HepG2 (cell line): ENCODE results near the gene CCDC91. TPM values are rescaled to one million over a fixed set of nuclear protein-coding genes. Genes with fewer than 3 reads are reported as not detected.

Experiments
- ATAC-seq: fragments of 200-7000 bp; cut with Tn5 transposase; 3 replicates; pipeline ENCODE4 v1.9.1; 2020; ENCODE audit warnings: mild to moderate bottlenecking, moderate library complexity
- BruUV-seq: library from RNA; stranded (reverse); fragments of 400-500 nt; replicated peaks from 2 replicates; lab custom pipeline; 2021; lab: Mats Ljungman, UMichigan
- CTCF ChIA-PET: fragments of 300-600 bp; formaldehyde crosslinking; extraction: SDS; loops from one replicate; lab custom pipeline; 2021; ENCODE audit warnings: low total read pairs, inconsistent platforms, low intra/inter-chr PET ratio; lab: Yijun Ruan, JAX
- POLR2A ChIA-PET: fragments of 350-600 bp; sonication (Branson Sonifier 250); formaldehyde crosslinking; loops from one replicate; lab custom pipeline; 2020; ENCODE audit warnings: antibody characterized with exemption, inconsistent platforms; lab: Yijun Ruan, JAX
- DNase-seq: peaks from one replicate; pipeline ENCODE4 v3.0.0-alpha.2; 2015; ENCODE audit warnings: low spot score
- FAIRE-seq: peaks from 3 replicates; lab custom pipeline; 2011; peaks lifted over from hg19 to GRCh38; lab: Jason Lieb, UNC
- H2AFZ ChIP-seq: one replicate; pipeline ENCODE4 v1.6.1; 2011; ENCODE audit warnings: low read length, inconsistent platforms
- H3K27ac ChIP-seq: fragments of 300-600 bp; 3 replicates; pipeline ENCODE4 v1.8.0; 2011; ENCODE audit warnings: mixed run types, mild to moderate bottlenecking, mixed read lengths, low read length, inconsistent platforms; ENCODE audit not compliant: insufficient read depth; ENCODE audit errors: extremely low read length
- H3K27me3 ChIP-seq, 2 experiments: fragments of 200-600 bp in 1 of 2; 2 replicates in 1 of 2; 3 replicates in 1 of 2; pipeline versions ENCODE4 v1.6.0 to v1.8.0; 2011; ENCODE audit warnings: low read length in 2 of 2, mild to moderate bottlenecking in 2 of 2, moderate library complexity in 2 of 2, inconsistent platforms in 1 of 2; ENCODE audit not compliant: insufficient read depth in 2 of 2, control insufficient read depth in 1 of 2
- H3K36me3 ChIP-seq, 2 experiments: fragments of 200-600 bp in 1 of 2; replicated peaks in 1 of 2; 2 replicates in 1 of 2; 3 replicates in 1 of 2; pipeline versions ENCODE4 v1.5.1 to v1.8.0; 2011; ENCODE audit warnings: low read length in 2 of 2, inconsistent platforms in 1 of 2; ENCODE audit not compliant: insufficient read depth in 2 of 2, control insufficient read depth in 1 of 2
- H3K4me1 ChIP-seq: 2 replicates; pipeline ENCODE4 v1.5.1; 2012; ENCODE audit warnings: low read length, inconsistent platforms; ENCODE audit not compliant: insufficient read depth
- H3K4me2 ChIP-seq: 2 replicates; pipeline ENCODE4 v1.6.0; 2011; ENCODE audit warnings: low read depth, low read length, inconsistent platforms
- H3K4me3 ChIP-seq, 3 experiments: fragments of 200-600 bp in 1 of 3; sonication (generic), shearing (Covaris generic) in 1 of 3; replicated peaks in 1 of 3; 2 replicates each; pipeline ENCODE4 v1.5.1; 2011 to 2016; ENCODE audit warnings: low read length in 3 of 3, inconsistent platforms in 2 of 3, low read depth in 2 of 3, mild to moderate bottlenecking in 2 of 3, control low read depth in 1 of 3, mixed read lengths in 1 of 3; ENCODE audit not compliant: insufficient read depth in 1 of 3
- H3K79me2 ChIP-seq: one replicate; pipeline ENCODE4 v1.6.1; 2011; ENCODE audit warnings: low read length, inconsistent platforms; ENCODE audit not compliant: insufficient read depth
- H3K9ac ChIP-seq: 2 replicates; pipeline ENCODE4 v1.6.0; 2011; ENCODE audit warnings: mild to moderate bottlenecking, low read depth, low read length, inconsistent platforms; ENCODE audit not compliant: insufficient read depth
- H3K9me3 ChIP-seq: 2 replicates; pipeline ENCODE4 v1.5.1; 2012; ENCODE audit warnings: mild to moderate bottlenecking, low read length
- H4K20me1 ChIP-seq: 2 replicates; pipeline ENCODE4 v1.6.0; 2011; ENCODE audit warnings: inconsistent platforms, mild to moderate bottlenecking, low read length, moderate library complexity; ENCODE audit not compliant: insufficient read depth
- ATF7-NPFF ChIP-seq: sonication (generic); formaldehyde crosslinking; IDR thresholded peaks from 2 replicates; pipeline ENCODE4 v1.8.1; 2023; ENCODE audit warnings: mild to moderate bottlenecking, low read depth, missing genetic modification reagents, moderate library complexity
- CC2D1A ChIP-seq: sonication (generic); formaldehyde crosslinking; IDR thresholded peaks from 2 replicates; pipeline ENCODE4 v1.8.1; 2023; ENCODE audit warnings: mild to moderate bottlenecking, missing genetic modification reagents
- NR2C2 ChIP-seq: sonication (generic); formaldehyde crosslinking; IDR thresholded peaks from 2 replicates; pipeline ENCODE4 v1.4.0; 2020; ENCODE audit warnings: missing genetic modification reagents, mild to moderate bottlenecking, moderate library complexity, borderline replicate concordance
- SOX13 ChIP-seq, 3 experiments: fragments of 450-650 bp in 1 of 3; sonication (generic) in 1 of 3; formaldehyde crosslinking in 1 of 3; IDR thresholded peaks in 2 of 3; conservative IDR thresholded peaks in 1 of 3; 2 replicates each; pipeline versions ENCODE4 v1.5.0 to v1.6.1; 2016 to 2020; ENCODE audit warnings: antibody characterized with exemption in 1 of 3, mild to moderate bottlenecking in 1 of 3, missing compliant biosample characterization in 1 of 3, missing genetic modification reagents in 1 of 3, moderate library complexity in 1 of 3
- STAG1 ChIP-seq: sonication (generic); formaldehyde crosslinking; IDR thresholded peaks from 2 replicates; pipeline ENCODE4 v1.4.0; 2020; ENCODE audit warnings: missing genetic modification reagents
- ZBTB7A ChIP-seq: sonication (generic); formaldehyde crosslinking; IDR thresholded peaks from 2 replicates; pipeline ENCODE4 v1.8.0; 2022; ENCODE audit warnings: mild to moderate bottlenecking, missing genetic modification reagents
- ZNF577 ChIP-seq: sonication (generic); formaldehyde crosslinking; IDR thresholded peaks from 2 replicates; pipeline ENCODE4 v1.4.0; 2020; ENCODE audit warnings: mild to moderate bottlenecking, low read depth, missing genetic modification reagents, borderline replicate concordance
- ZNF776 ChIP-seq: sonication (generic); formaldehyde crosslinking; IDR thresholded peaks from 2 replicates; pipeline ENCODE4 v1.4.0; 2020; ENCODE audit warnings: mild to moderate bottlenecking, missing genetic modification reagents
- ZSCAN9 ChIP-seq: IDR thresholded peaks from 2 replicates; pipeline ENCODE4 v1.6.1; 2016; ENCODE audit warnings: borderline replicate concordance
- in situ Hi-C: cut with HindIII; loops from 2 replicates; pipeline ENCODE4 v1.10.0; 2017; ENCODE audit warnings: low pct_unique_long_range_greater_than_20kb; ENCODE audit not compliant: extremely low pct_ligation_motif_present
- intact Hi-C: fragments of 100-400 bp; cut with micrococcal nuclease; formaldehyde crosslinking; loops from one replicate; pipeline ENCODE4 v1.10.0; 2022; ENCODE audit not compliant: unreplicated experiment
- polyA plus RNA-seq, 8 experiments: library from polyadenylated mRNA; depleted of rRNA in 3 of 8; stranded (reverse) in 7 of 8; unstranded in 1 of 8; fragments of >200 nt; fragmentation: Illumina TruSeq in 4 of 8; extraction: Trizol in 4 of 8; gene quantifications; 2 replicates each; pipeline versions ENCODE4 v1.2.1 to v1.2.3, GENCODE V29; 2011 to 2016; ENCODE audit warnings: low read depth in 4 of 8, missing spikeins in 1 of 8, mixed read lengths in 1 of 8; ENCODE audit not compliant: insufficient read depth in 1 of 8
- total RNA-seq, 5 experiments: library from RNA; depleted of rRNA; stranded (reverse); fragments of >200 nt; fragmentation: Illumina TruSeq; extraction: Trizol; gene quantifications; 2 replicates each; pipeline ENCODE4 v1.2.3, GENCODE V29; 2016; ENCODE audit warnings: low read depth in 1 of 5
- TF ChIP-seq, protein P1 (sequence below): sonication (generic); formaldehyde crosslinking; IDR thresholded peaks from 2 replicates; pipeline ENCODE4 v1.8.0; 2022; ENCODE audit warnings: missing genetic modification reagents, low read depth, mild to moderate bottlenecking, borderline replicate concordance
- TF ChIP-seq, protein P2 (sequence below): sonication (generic); formaldehyde crosslinking; IDR thresholded peaks from 2 replicates; pipeline ENCODE4 v1.5.0; 2020; ENCODE audit warnings: mild to moderate bottlenecking, missing genetic modification reagents, moderate library complexity
- TF ChIP-seq, protein P3 (sequence below): sonication (generic); formaldehyde crosslinking; IDR thresholded peaks from 2 replicates; pipeline ENCODE4 v1.5.0; 2020; ENCODE audit warnings: missing genetic modification reagents

Gene CCDC91
- total and polyA plus RNA-seq, 2 of the 13 experiments (the other 11 are each of a cell fraction or from before 2014, with no cell fraction given): 9.8 to 15.8 TPM

DNA sequence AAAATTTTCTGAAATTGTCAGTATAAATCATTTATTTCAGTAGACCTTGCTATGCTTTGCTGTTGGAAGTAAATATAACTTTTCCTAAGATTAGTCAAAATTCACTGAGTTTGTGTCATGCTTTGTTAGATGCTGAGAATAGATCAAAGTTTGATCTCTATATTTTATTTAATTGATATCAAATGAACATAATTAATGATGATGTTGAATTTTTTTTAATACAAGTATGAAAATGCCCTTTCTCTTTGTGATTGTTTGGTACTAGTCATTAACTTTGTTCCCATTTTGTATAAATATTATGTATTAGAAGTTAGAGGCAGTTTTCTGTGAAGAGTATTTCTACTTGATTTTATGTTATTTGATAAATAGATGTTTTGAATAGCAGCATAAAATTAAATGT lies 45.7 kb downstream of the CCDC91 start (continued):
- TF ChIP-seq ZBTB7A (CRISPR knock-in tag) (no peak), NR2C2 (CRISPR knock-in tag) (no peak), ZNF776 (no peak), ZSCAN9 (CRISPR knock-in tag) (no peak), SOX13 (IDR thresholded peaks at IDR 0.05) (no peak), SOX13 (CRISPR knock-in tag; conservative IDR thresholded peaks at IDR 0.05 in 1 of 2, IDR thresholded peaks at IDR 0.05 in 1 of 2) (no peak), CC2D1A (CRISPR knock-in tag) (no peak), ATF7-NPFF (CRISPR knock-in tag) (no peak), ZNF577 (CRISPR knock-in tag) (no peak)
- TF ChIP-seq, protein P1, sequence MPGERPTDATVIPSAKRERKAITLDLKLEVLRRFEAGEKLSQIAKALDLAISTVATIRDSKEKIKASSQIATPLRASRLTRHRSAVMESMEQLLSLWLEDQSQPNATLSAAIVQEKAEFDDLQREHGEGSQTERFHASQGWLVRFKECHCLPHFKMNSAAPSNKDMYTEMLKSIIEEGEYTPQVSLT: no peak
- TF ChIP-seq, all 625 proteins: peak for 0

DNA sequence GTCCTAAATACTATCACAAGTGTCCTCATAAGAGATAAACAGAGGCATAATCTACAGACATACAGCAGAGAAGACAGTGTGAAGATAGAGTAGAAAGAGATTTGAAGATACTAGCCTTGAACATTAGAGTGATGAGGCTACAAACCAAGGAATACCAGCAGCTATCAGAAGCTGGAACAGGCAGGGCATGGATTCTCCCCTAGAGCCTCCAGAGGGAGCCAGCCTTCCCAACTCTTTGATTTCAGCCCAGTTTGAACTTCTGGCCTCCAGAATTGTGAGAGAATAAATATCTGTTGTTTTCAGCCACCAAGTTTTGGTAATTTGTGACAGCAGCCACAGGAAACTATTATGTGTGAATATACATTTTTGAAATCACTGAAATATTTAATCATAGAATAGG lies 47.2 kb downstream of the CCDC91 start:
- intact Hi-C loops: no loop called here
- Histone ChIP-seq H2AFZ (no peak overlapping the region), H3K27ac (no peak overlapping the region), H3K27me3 (no peaks in the 10 kb centered on the region)
- CTCF ChIA-PET: interaction anchor here (0.7 kb wide), 1 partner anchor 635 kb away, joined by 3 read pairs; no protein-coding TSS in a partner anchor
- DNase-seq (peak; percentile 2), FAIRE-seq (no peak)
- TF ChIP-seq STAG1 (CRISPR knock-in tag): peak; percentile 29; the same call in 1 of the 2 replicates
- TF ChIP-seq, protein P2, sequence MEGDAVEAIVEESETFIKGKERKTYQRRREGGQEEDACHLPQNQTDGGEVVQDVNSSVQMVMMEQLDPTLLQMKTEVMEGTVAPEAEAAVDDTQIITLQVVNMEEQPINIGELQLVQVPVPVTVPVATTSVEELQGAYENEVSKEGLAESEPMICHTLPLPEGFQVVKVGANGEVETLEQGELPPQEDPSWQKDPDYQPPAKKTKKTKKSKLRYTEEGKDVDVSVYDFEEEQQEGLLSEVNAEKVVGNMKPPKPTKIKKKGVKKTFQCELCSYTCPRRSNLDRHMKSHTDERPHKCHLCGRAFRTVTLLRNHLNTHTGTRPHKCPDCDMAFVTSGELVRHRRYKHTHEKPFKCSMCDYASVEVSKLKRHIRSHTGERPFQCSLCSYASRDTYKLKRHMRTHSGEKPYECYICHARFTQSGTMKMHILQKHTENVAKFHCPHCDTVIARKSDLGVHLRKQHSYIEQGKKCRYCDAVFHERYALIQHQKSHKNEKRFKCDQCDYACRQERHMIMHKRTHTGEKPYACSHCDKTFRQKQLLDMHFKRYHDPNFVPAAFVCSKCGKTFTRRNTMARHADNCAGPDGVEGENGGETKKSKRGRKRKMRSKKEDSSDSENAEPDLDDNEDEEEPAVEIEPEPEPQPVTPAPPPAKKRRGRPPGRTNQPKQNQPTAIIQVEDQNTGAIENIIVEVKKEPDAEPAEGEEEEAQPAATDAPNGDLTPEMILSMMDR: peak; percentile 45; the same call in 1 of the 2 replicates
- TF ChIP-seq, protein P3, sequence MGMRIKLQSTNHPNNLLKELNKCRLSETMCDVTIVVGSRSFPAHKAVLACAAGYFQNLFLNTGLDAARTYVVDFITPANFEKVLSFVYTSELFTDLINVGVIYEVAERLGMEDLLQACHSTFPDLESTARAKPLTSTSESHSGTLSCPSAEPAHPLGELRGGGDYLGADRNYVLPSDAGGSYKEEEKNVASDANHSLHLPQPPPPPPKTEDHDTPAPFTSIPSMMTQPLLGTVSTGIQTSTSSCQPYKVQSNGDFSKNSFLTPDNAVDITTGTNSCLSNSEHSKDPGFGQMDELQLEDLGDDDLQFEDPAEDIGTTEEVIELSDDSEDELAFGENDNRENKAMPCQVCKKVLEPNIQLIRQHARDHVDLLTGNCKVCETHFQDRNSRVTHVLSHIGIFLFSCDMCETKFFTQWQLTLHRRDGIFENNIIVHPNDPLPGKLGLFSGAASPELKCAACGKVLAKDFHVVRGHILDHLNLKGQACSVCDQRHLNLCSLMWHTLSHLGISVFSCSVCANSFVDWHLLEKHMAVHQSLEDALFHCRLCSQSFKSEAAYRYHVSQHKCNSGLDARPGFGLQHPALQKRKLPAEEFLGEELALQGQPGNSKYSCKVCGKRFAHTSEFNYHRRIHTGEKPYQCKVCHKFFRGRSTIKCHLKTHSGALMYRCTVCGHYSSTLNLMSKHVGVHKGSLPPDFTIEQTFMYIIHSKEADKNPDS: no peak
- TF ChIP-seq, all 625 proteins: peak for 2
- Histone ChIP-seq H3K36me3 (no peaks in the 10 kb centered on the region), H4K20me1 (no peaks in the 10 kb centered on the region), H3K4me2 (no peak overlapping the region), H3K4me3 (no peak overlapping the region), H3K9ac (no peak overlapping the region), H3K79me2 (no peaks in the 10 kb centered on the region), H3K4me1 (no peaks in the 10 kb centered on the region), H3K9me3 (no peaks in the 10 kb centered on the region)
- POLR2A ChIA-PET: no interaction called here
- no TSS peak for BruUV-seq
- peak; percentile 71 for ATAC-seq
- in situ Hi-C loops: no loop called here
